Measurements from ENCODE around the gene UBE2M. TPM values are rescaled to one million over a fixed set of nuclear protein-coding genes. Genes with fewer than 3 reads are reported as not detected.
A peak's percentile ranks its signal among the peaks of the same experiment; 100 is the strongest.

Gene UBE2M
- total and polyA plus RNA-seq, 10 donors: 19.1 to 66.9 (median 40.4) TPM

DNA sequence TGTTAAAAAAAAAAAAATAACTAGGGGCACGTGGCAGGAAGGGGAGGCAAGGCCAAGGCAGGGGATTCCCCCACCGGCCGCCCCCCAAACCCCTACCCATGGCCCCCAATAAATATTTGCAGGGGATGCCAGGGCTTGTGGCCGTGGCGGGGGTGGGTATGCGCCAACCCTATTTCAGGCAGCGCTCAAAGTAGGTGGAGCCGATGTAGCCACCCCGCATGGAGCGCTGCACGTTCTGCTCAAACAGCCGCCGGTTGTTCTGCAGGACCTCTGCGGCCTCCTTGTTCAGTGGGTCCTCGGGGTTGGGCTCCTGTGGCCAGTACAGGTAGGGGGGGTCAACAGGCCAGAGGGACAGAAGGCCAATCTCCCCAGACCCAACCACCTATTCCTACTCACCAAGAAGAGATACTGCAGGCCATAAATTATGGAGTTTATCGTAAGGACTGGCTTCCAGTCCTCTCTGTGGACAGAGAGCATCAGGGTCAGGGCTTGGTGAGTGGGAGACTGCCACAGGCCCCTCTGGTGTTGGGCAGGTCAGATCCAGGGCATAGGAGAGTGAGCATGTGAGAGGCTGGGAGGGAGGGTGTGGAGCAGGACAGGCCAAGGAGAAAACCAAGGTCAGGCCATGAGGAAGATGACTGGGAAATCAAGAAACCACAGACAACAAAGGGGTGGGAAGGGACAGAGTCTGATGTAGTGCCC, 2.3 kb downstream of the UBE2M start:
- H3K9me3 ChIP-seq: no peaks in the 10 kb centered on the region
- H3K4me1 ChIP-seq: peaks cover 36 to 75% (median 61%) of the 10 kb centered on the region in 6 donors
- TF ChIP-seq POLR2AphosphoS5 (IDR thresholded peaks at IDR 0.05): no peak
- TF ChIP-seq POLR2A (IDR thresholded peaks at IDR 0.05): no peak
- TF ChIP-seq, protein P1, sequence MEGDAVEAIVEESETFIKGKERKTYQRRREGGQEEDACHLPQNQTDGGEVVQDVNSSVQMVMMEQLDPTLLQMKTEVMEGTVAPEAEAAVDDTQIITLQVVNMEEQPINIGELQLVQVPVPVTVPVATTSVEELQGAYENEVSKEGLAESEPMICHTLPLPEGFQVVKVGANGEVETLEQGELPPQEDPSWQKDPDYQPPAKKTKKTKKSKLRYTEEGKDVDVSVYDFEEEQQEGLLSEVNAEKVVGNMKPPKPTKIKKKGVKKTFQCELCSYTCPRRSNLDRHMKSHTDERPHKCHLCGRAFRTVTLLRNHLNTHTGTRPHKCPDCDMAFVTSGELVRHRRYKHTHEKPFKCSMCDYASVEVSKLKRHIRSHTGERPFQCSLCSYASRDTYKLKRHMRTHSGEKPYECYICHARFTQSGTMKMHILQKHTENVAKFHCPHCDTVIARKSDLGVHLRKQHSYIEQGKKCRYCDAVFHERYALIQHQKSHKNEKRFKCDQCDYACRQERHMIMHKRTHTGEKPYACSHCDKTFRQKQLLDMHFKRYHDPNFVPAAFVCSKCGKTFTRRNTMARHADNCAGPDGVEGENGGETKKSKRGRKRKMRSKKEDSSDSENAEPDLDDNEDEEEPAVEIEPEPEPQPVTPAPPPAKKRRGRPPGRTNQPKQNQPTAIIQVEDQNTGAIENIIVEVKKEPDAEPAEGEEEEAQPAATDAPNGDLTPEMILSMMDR (IDR thresholded peaks at IDR 0.05 in 8 of 11, conservative IDR thresholded peaks at IDR 0.05 in 3 of 11): no peak
- H3K4me3 ChIP-seq: peak overlapping the region in 2 of 8 donors; percentile 73 to 90
- intact Hi-C loops (cut with DNase I; ENCODE audit: low total_unique reads): no loop called here
- 79 to 86% (median 81%) methylated on average over 16 of the region's 16 CpGs for WGBS, 5 donors
- no peaks in the 10 kb centered on the region for H3K27me3 ChIP-seq (replicated peaks in 1 of 7)
- peaks cover 0 to 49% (median 41%) of the 10 kb centered on the region in 6 donors for H3K36me3 ChIP-seq
- DNase-seq: peak; percentile 84
- peak overlapping the region in 6 of 8 donors; percentile 95 to 100 (median 99) for H3K27ac ChIP-seq

DNA sequence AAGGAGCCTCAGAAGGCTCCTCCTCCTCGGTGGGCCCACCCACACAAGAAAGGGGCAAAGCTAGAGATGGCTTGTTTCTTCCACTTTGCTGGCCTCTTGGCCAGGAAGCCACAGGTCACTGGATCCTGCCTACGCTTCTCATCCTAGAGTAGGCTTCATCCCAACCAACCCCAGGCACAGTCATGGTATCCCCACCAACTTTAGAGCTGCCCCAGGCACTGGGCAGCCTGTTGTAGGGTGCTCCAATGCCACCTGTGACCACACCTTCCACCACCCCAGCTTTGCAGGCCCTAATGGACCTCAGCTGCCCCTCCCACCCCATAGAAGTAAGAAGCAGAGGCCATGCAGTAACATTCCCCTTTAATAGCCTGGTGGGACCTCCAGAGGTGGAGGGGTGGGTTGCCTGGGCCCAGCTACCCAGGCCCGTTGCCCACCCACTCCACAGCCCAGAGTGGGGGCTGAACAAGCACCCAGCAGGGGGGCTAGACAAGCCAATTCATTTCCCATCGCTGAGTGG, 3.0 kb downstream of the UBE2M start:
- no peak for DNase-seq
- 39 to 52% (median 47%) methylated on average over 4 of the region's 4 CpGs for WGBS, 5 donors
- TF ChIP-seq, protein P1 (IDR thresholded peaks at IDR 0.05 in 8 of 11, conservative IDR thresholded peaks at IDR 0.05 in 3 of 11): no peak
- TF ChIP-seq POLR2A (IDR thresholded peaks at IDR 0.05) (no peak), POLR2AphosphoS5 (IDR thresholded peaks at IDR 0.05) (no peak)
- Histone ChIP-seq H3K9me3 (no peaks in the 10 kb centered on the region), H3K27me3 (replicated peaks in 1 of 7) (no peaks in the 10 kb centered on the region), H3K4me3 (peak overlapping the region; percentile 4 to 90 (median 72)), H3K4me1 (peaks cover 36 to 69% (median 58%) of the 10 kb centered on the region in 6 donors), H3K27ac (peak overlapping the region; percentile 95 to 100 (median 97)), H3K36me3 (peaks cover 0 to 55% (median 47%) of the 10 kb centered on the region in 6 donors)
- intact Hi-C loops (cut with DNase I; ENCODE audit: low total_unique reads): no loop called here

DNA sequence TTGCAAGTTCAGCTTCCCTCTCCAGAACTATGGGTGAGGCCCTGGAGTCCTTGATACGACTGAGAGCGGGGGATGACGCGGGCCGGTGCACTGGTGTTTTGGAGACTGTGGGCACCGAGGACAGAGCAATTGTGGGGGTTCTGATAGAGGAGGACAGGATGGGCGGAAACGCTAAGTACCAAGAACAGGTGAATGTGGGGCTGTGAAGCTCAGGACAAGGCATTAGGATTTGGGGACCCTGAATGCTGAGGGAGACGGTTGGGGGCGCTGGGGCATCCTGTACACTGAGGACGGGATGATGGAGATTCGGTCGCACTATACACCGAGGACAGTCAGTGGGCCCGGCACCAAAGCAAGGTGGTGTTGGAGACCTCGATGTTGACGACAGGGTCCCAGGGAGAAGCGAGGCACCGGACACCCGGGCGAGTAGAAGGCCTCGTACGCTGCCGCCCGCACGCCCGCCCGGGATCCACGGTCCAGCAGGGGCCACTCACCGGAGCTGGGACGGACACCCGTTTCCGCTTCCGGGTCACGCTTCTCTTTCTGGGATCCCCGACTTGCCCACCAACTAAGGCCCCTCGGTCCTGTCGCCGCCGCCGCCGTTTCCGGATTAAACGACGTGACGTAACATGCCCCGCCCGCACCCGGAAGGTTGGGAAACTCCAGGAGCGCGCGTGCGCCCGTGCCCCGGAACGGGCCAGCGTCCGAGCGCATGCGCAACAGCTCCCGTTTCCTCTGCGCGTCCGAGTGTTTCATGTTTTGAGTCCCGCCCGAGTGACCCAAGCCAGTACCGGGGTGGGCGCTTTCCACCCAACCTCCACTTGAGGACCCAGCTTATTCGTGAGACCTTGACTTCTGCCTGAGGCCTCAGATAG, 3.7 kb downstream of the UBE2M start, which contains the start of gene CHMP2A:
TSS of gene CHMP2A (minus strand) at position 612 of the 875 bp plus-strand sequence. CDS start 893 bp downstream, outside the sequence.
- intact Hi-C loops (cut with DNase I; ENCODE audit: low total_unique reads): no loop called here
- peaks cover 3 to 62% (median 54%) of the 10 kb centered on the region in 6 donors for H3K36me3 ChIP-seq
- WGBS, 5 donors: 1% methylated on average over 33 to 69 of the region's 69 CpGs

More for the DNA sequence above, 3.7 kb downstream of the UBE2M start, which contains the start of gene CHMP2A:
- TF ChIP-seq, protein P1 (IDR thresholded peaks at IDR 0.05 in 8 of 11, conservative IDR thresholded peaks at IDR 0.05 in 3 of 11): peak in 1 of 11 experiments; percentile 18
- peak; percentile 94 to 97 (median 96) for TF ChIP-seq POLR2AphosphoS5 (IDR thresholded peaks at IDR 0.05)
- TF ChIP-seq POLR2A (IDR thresholded peaks at IDR 0.05): peak in 2 of 3 donors; percentile 29 to 34
- peak within 1 kb of the TSS; percentile 62 to 90 (median 72) for H3K4me3 ChIP-seq
- H3K4me1 ChIP-seq: peaks cover 34 to 62% (median 51%) of the 10 kb centered on the region in 6 donors
- H3K27ac ChIP-seq: peak within 1 kb of the TSS; percentile 95 to 100 (median 98)
- H3K27me3 ChIP-seq (replicated peaks in 1 of 7): no peaks in the 10 kb centered on the region
- peak; percentile 100 for DNase-seq
- no peaks in the 10 kb centered on the region for H3K9me3 ChIP-seq
